H1 (cell line): ENCODE data around the gene ADM5. TPM values are rescaled to one million over a fixed set of nuclear protein-coding genes. Genes with fewer than 3 reads are reported as not detected.

Experiments used
- CTCF ChIA-PET: fragments of 300-600 bp; sonication (Branson Sonifier 250); formaldehyde crosslinking; loops from one replicate; lab custom pipeline; 2021; ENCODE audit not compliant: partially characterized antibody; lab: Charles Lee
- POLR2A ChIA-PET: fragments of 300-600 bp; sonication (Branson Sonifier 250); formaldehyde crosslinking; loops from one replicate; lab custom pipeline; 2021; ENCODE audit warnings: inconsistent platforms; ENCODE audit not compliant: partially characterized antibody; lab: Charles Lee
- DNase-seq, 2 experiments: peaks; one replicate each; pipeline versions ENCODE4 v3.0.0 to v3.0.0-alpha.2; 2010 to 2022; ENCODE audit warnings: low spot score in 2 of 2, low read depth in 1 of 2, mixed read lengths in 1 of 2
- FAIRE-seq: peaks from 2 replicates; lab custom pipeline; 2011; peaks lifted over from hg19 to GRCh38; lab: Jason Lieb, UNC
- H2AFZ ChIP-seq: 2 replicates; pipeline ENCODE4 v1.8.1; 2012; ENCODE audit warnings: low read length, inconsistent platforms
- H2AK5ac ChIP-seq: 2 replicates; pipeline ENCODE4 v1.6.1; 2013; ENCODE audit warnings: low read depth, low read length
- H2BK120ac ChIP-seq: replicated peaks from 2 replicates; pipeline ENCODE3; 2013; ENCODE audit warnings: low read depth, low read length, inconsistent platforms
- H2BK12ac ChIP-seq: 2 replicates; pipeline ENCODE4 v1.6.1; 2013; ENCODE audit warnings: low read depth, low read length
- H2BK15ac ChIP-seq: 2 replicates; pipeline ENCODE4 v1.6.1; 2013; ENCODE audit warnings: low read length
- H2BK20ac ChIP-seq: 2 replicates; pipeline ENCODE4 v1.6.1; 2013; ENCODE audit warnings: low read length
- H2BK5ac ChIP-seq: 2 replicates; pipeline ENCODE4 v1.6.1; 2013; ENCODE audit warnings: low read depth, low read length
- H3K14ac ChIP-seq: 2 replicates; pipeline ENCODE4 v1.6.1; 2013; ENCODE audit warnings: inconsistent platforms; ENCODE audit not compliant: insufficient read length
- H3K18ac ChIP-seq: 2 replicates; pipeline ENCODE4 v1.6.1; 2013; ENCODE audit warnings: low read length; ENCODE audit errors: extremely low read depth
- H3K23ac ChIP-seq: 2 replicates; pipeline ENCODE4 v1.6.1; 2013; ENCODE audit warnings: inconsistent platforms; ENCODE audit not compliant: insufficient read length
- H3K23me2 ChIP-seq: 2 replicates; pipeline ENCODE4 v1.6.1; 2013; ENCODE audit warnings: low read depth, low read length
- H3K27ac ChIP-seq: 2 replicates; pipeline ENCODE4 v1.6.1; 2011; ENCODE audit warnings: low read depth, low read length, inconsistent platforms
- H3K27me3 ChIP-seq, 4 experiments: replicated peaks in 1 of 4; 1 replicate in 1 of 4; 2 replicates in 3 of 4; pipeline versions ENCODE4 v1.6.1 to v1.8.1; 2011 to 2013; ENCODE audit warnings: low read length in 3 of 4, mild to moderate bottlenecking in 3 of 4, inconsistent platforms in 2 of 4, mixed read lengths in 2 of 4, moderate library complexity in 1 of 4; ENCODE audit not compliant: control insufficient read depth in 3 of 4, insufficient read depth in 3 of 4; ENCODE audit errors: extremely low read depth in 1 of 4
- H3K36me3 ChIP-seq, 4 experiments: 2 replicates each; pipeline versions ENCODE4 v1.6.1 to v1.8.1; 2011 to 2013; ENCODE audit warnings: mild to moderate bottlenecking in 4 of 4, low read length in 3 of 4, moderate library complexity in 2 of 4, control low read depth in 1 of 4, inconsistent platforms in 1 of 4; ENCODE audit not compliant: insufficient read depth in 4 of 4, control insufficient read depth in 2 of 4
- H3K4ac ChIP-seq: replicated peaks from 2 replicates; pipeline ENCODE3; 2013; ENCODE audit warnings: low read length, low read depth, mixed read lengths, inconsistent platforms; ENCODE audit not compliant: insufficient read length
- H3K4me1 ChIP-seq, 4 experiments: replicated peaks in 1 of 4; 1 replicate in 1 of 4; 2 replicates in 3 of 4; pipeline versions ENCODE4 v1.6.1 to v1.8.1; 2011 to 2013; ENCODE audit warnings: low read length in 3 of 4, inconsistent platforms in 2 of 4, mixed read lengths in 1 of 4; ENCODE audit not compliant: insufficient read depth in 4 of 4, control insufficient read depth in 3 of 4
- H3K4me2 ChIP-seq, 2 experiments: 2 replicates each; pipeline versions ENCODE4 v1.6.1 to v1.8.1; 2011 to 2013; ENCODE audit warnings: low read depth in 2 of 2, low read length in 2 of 2, control low read depth in 1 of 2, inconsistent platforms in 1 of 2, mild to moderate bottlenecking in 1 of 2; ENCODE audit not compliant: insufficient read depth in 1 of 2
- H3K4me3 ChIP-seq, 4 experiments: fragments of 200-600, 300-600 bp in 1 of 4; sonication (generic), shearing (Covaris generic), sonication (Bioruptor Twin) in 1 of 4; 2 replicates each; pipeline versions ENCODE4 v1.5.1 to v1.8.1; 2011 to 2016; ENCODE audit warnings: low read length in 4 of 4, low read depth in 3 of 4, control low read depth in 2 of 4, inconsistent platforms in 2 of 4, mild to moderate bottlenecking in 2 of 4, mixed read lengths in 1 of 4, moderate library complexity in 1 of 4; ENCODE audit not compliant: insufficient read depth in 2 of 4; ENCODE audit errors: extremely low read depth in 1 of 4
- H3K56ac ChIP-seq: replicated peaks from 2 replicates; pipeline ENCODE3; 2013; ENCODE audit warnings: low read depth, mild to moderate bottlenecking, mixed read lengths, low read length, inconsistent platforms; ENCODE audit not compliant: insufficient read length
- H3K79me1 ChIP-seq: 2 replicates; pipeline ENCODE4 v1.6.1; 2013; ENCODE audit warnings: low read depth, low read length, control low read depth
- H3K79me2 ChIP-seq, 2 experiments: 2 replicates each; pipeline versions ENCODE4 v1.6.1 to v1.8.1; 2012 to 2013; ENCODE audit warnings: low read length in 2 of 2, mild to moderate bottlenecking in 2 of 2, inconsistent platforms in 1 of 2; ENCODE audit not compliant: insufficient read depth in 2 of 2, control insufficient read depth in 1 of 2
- H3K9ac ChIP-seq, 4 experiments: replicated peaks in 1 of 4; 1 replicate in 1 of 4; 2 replicates in 3 of 4; pipeline versions ENCODE4 v1.6.1 to v1.8.1; 2011 to 2013; ENCODE audit warnings: low read depth in 3 of 4, low read length in 3 of 4, control low read depth in 2 of 4, mild to moderate bottlenecking in 2 of 4, moderate library complexity in 2 of 4, inconsistent platforms in 1 of 4; ENCODE audit errors: extremely low read depth in 1 of 4
- H3K9me3 ChIP-seq, 2 experiments: 2 replicates each; pipeline versions ENCODE4 v1.6.1 to v1.8.1; 2012 to 2013; ENCODE audit warnings: mild to moderate bottlenecking in 2 of 2, moderate library complexity in 2 of 2, control low read depth in 1 of 2, inconsistent platforms in 1 of 2, low read depth in 1 of 2, low read length in 1 of 2, mixed read lengths in 1 of 2; ENCODE audit not compliant: insufficient read depth in 2 of 2
- H4K20me1 ChIP-seq, 2 experiments: replicated peaks in 1 of 2; 2 replicates each; pipeline versions ENCODE3 to v1.8.1; 2011 to 2013; ENCODE audit warnings: inconsistent platforms in 2 of 2, low read length in 2 of 2, mild to moderate bottlenecking in 1 of 2; ENCODE audit not compliant: insufficient read depth in 2 of 2, control insufficient read depth in 1 of 2
- H4K5ac ChIP-seq: 2 replicates; pipeline ENCODE4 v1.6.1; 2013; ENCODE audit warnings: low read length, low read depth, mixed read lengths, inconsistent platforms; ENCODE audit not compliant: insufficient read length
- H4K8ac ChIP-seq: 2 replicates; pipeline ENCODE4 v1.8.0; 2013; ENCODE audit warnings: mild to moderate bottlenecking, moderate library complexity, low read length, inconsistent platforms; ENCODE audit not compliant: insufficient read depth; ENCODE audit errors: extremely low read depth
- H4K91ac ChIP-seq: replicated peaks from 2 replicates; pipeline ENCODE3; 2013; ENCODE audit warnings: low read length, mixed read lengths, inconsistent platforms; ENCODE audit not compliant: insufficient read length
- WGBS, 2 experiments: shearing (Covaris generic) in 1 of 2; methylation state at CpG; one replicate each; pipeline versions ENCODE4 v1.1.6 to v1.1.7; 2013 to 2015; ENCODE audit warnings: low lambda C conversion rate in 2 of 2, mixed read lengths in 2 of 2, inconsistent platforms in 1 of 2, low coverage in 1 of 2, missing lambda C conversion rate in 1 of 2; ENCODE audit not compliant: insufficient replicate concordance in 2 of 2, insufficient coverage in 1 of 2, insufficient read length in 1 of 2; ENCODE audit errors: extremely low coverage in 1 of 2, missing lambda C conversion rate in 1 of 2; 5-methylcytosine and 5-hydroxymethylcytosine counted together
- polyA plus RNA-seq, 7 experiments: library from polyadenylated mRNA; depleted of rRNA in 3 of 7; stranded (reverse) in 5 of 7; unstranded in 2 of 7; fragments of >200 nt in 5 of 7; fragments of 200-250 nt in 2 of 7; gene quantifications; 1 replicate in 5 of 7; 2 replicates in 1 of 7; 4 replicates in 1 of 7; pipeline versions ENCODE4 v1.2.1 to v1.2.3, GENCODE V29; 2011 to 2013; ENCODE audit warnings: missing spikeins in 2 of 7, mixed read lengths in 2 of 7
- total RNA-seq: library from RNA; stranded (reverse); fragmentation: NEBNext Ultra II Directional; extraction: Animal tissue kit (Norgen Biotek cat#: 25700); gene quantifications from 2 replicates; pipeline ENCODE4 v1.2.1, GENCODE V29; 2021

Gene ADM5
- total and polyA plus RNA-seq, 2 of the 8 experiments (the other 6 are each of a cell fraction or from before 2014, with no cell fraction given) = 2.5 to 2.6 TPM

DNA sequence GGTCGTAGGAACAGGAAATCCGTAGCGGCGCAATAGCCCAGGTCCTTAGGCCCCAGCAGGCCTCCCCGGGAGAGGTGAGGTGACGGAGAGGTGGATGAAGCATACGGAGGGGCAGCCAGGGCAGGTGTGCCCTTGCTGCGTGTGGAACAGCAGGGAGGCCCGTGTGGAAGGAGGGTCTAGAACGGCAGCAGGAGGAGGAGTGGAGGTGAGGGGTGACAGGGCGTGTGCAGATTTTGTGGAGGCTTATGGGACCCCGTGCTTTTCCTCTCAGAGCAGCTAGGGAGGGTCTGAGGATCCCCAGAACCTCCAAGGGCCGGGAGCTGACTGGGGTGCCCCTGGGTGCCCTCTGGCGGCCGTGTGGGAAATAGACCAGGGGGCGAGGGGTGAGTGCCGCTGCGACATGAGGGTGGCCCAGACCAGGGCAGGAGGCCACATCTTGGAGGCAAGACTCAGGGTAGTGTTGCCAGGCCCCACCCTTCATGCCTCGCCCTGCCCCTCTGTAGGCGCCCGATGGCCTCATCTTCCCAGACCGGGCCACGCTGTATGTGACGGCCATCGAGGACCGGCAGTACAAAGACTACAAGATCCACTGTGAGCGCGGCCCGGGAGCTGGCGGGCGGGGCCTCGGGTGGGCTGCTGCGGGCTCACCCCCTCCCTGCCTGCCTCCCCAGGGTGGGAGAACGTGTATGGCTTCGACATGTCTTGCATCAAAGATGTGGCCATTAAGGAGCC lies 5.0 kb upstream of the ADM5 start:
- Histone ChIP-seq H3K23me2 (no peaks in the 10 kb centered on the region; the same call in 1 of the 2 replicates), H3K27ac (no peak overlapping the region), H3K79me1 (peaks cover 14% of the 10 kb centered on the region), H3K4ac (no peak overlapping the region), H3K14ac (no peak overlapping the region), H3K36me3 (peaks cover 26 to 59% (median 42%) of the 10 kb centered on the region in 4 experiments), H3K56ac (no peak overlapping the region), H4K20me1 (peaks cover 30 to 55% of the 10 kb centered on the region in 2 experiments), H4K91ac (no peak overlapping the region), H2BK5ac (0 out of 2 replicates have a peak overlapping the region, but pooled peaks have one; percentile 12), H3K27me3 (no peaks in the 10 kb centered on the region), H3K23ac (no peak overlapping the region), H2AK5ac (no peak overlapping the region), H2BK12ac (no peak overlapping the region), H4K5ac (no peak overlapping the region), H2BK15ac (no peak overlapping the region), H2BK20ac (no peak overlapping the region), H3K4me3 (no peak overlapping the region), H3K18ac (no peak overlapping the region), H3K79me2 (peaks cover 5 to 33% of the 10 kb centered on the region in 2 experiments), H4K8ac (no peak overlapping the region; the same call in none of the 2 replicates), H3K9ac (no peak overlapping the region; a peak in 1 of 7 replicates), H2BK120ac (no peak overlapping the region), H3K4me2 (no peak overlapping the region), H3K9me3 (no peaks in the 10 kb centered on the region), H2AFZ (no peak overlapping the region), H3K4me1 (peaks cover 2 to 22% (median 16%) of the 10 kb centered on the region in 4 experiments)
- DNase-seq (peak in 1 of 2 experiments; percentile 84), FAIRE-seq (no peak)
- 86% methylated on average over 28 of the region's 35 CpGs; no CpG with 5 or more reads in 1 of the 2 experiments for WGBS, 2 experiments
- POLR2A ChIA-PET = interaction anchor here (0.6 to 12.2 kb wide), 23 partner anchors 6 to 345 kb away, joined by 3 to 168 read pairs (median 4); partner anchors contain the start of genes AP2A1, NOSIP, PRMT1 and PRRG2
- CTCF ChIA-PET = interaction anchor here (0.6 to 2.8 kb wide), 24 partner anchors 10 to 226 kb away, joined by 3 to 13 read pairs (median 3); partner anchors contain the start of gene SCAF1
